Esophagus muscularis mucosa (tissue), 4 donors: Measurements from ENCODE around the gene GINS2. TPM values are rescaled to one million over a fixed set of nuclear protein-coding genes. Genes with fewer than 3 reads are reported as not detected.

ENCODE experiments used
- DNase-seq: peaks from one replicate; pipeline ENCODE4 v3.0.0-alpha.2; 2017; ENCODE audit errors: extremely low spot score
- H3K27ac ChIP-seq, 4 donors: fragments of 200-600 bp; sonication (generic); replicated peaks in 1 of 4; 1 replicate in 3 of 4; 2 replicates in 1 of 4; pipeline ENCODE4 v1.5.1; 2016 to 2019; ENCODE audit warnings: mild to moderate bottlenecking in 1 of 4
- H3K27me3 ChIP-seq, 4 donors: fragments of 200-600 bp; sonication (generic); one replicate each; pipeline versions ENCODE4 v1.5.1 to v1.6.0; 2016 to 2019
- H3K36me3 ChIP-seq, 4 donors: fragments of 200-600 bp; sonication (generic); one replicate each; pipeline ENCODE4 v1.5.1; 2016 to 2019
- H3K4me1 ChIP-seq, 4 donors: fragments of 200-600 bp; sonication (generic); one replicate each; pipeline ENCODE4 v1.5.1; 2016 to 2019
- H3K4me3 ChIP-seq, 4 donors: fragments of 200-600 bp; sonication (generic); 1 replicate in 2 of 4; 2 replicates in 2 of 4; pipeline ENCODE4 v1.5.1; 2016 to 2019; ENCODE audit warnings: mild to moderate bottlenecking in 4 of 4, moderate library complexity in 1 of 4
- H3K9me3 ChIP-seq, 4 donors: fragments of 200-600 bp; sonication (generic); 1 replicate in 3 of 4; 2 replicates in 1 of 4; pipeline ENCODE4 v1.5.1; 2016 to 2019
- CTCF ChIP-seq, 3 experiments: fragments of 200-600 bp in 2 of 3; fragments of 450-650 bp in 1 of 3; sonication (generic) in 2 of 3; IDR thresholded peaks; one replicate each; pipeline ENCODE4 v1.5.1; 2017 to 2019; ENCODE audit warnings: antibody characterized with exemption in 3 of 3, mild to moderate bottlenecking in 2 of 3, moderate library complexity in 1 of 3
- EP300 ChIP-seq: sonication (generic); formaldehyde crosslinking; IDR thresholded peaks from one replicate; pipeline ENCODE4 v1.6.1; 2017; ENCODE audit warnings: antibody characterized with exemption
- POLR2A ChIP-seq: fragments of 450-650 bp; IDR thresholded peaks from one replicate; pipeline ENCODE4 v1.6.1; 2017; ENCODE audit warnings: antibody characterized with exemption, moderate library complexity, mild to moderate bottlenecking, low read depth
- POLR2AphosphoS5 ChIP-seq, 2 donors: sonication (generic); formaldehyde crosslinking; IDR thresholded peaks; one replicate each; pipeline ENCODE4 v1.6.1; 2017; ENCODE audit warnings: antibody characterized with exemption in 2 of 2
- WGBS: methylation state at CpG from one replicate; pipeline ENCODE4 v1.1.5; 2018; 5-methylcytosine and 5-hydroxymethylcytosine counted together
- intact Hi-C: fragments of 100-400 bp; cut with DNase I; formaldehyde crosslinking; loops from one replicate; pipeline ENCODE4 v1.15.1; 2023
- total RNA-seq, 4 donors: library from RNA; depleted of rRNA; stranded (reverse); fragments of >200 nt; gene quantifications; one replicate each; pipeline versions ENCODE4 v1.1.0 to v1.2.1, GENCODE V29; 2016

GINS2 gene
- total RNA-seq: under 1 TPM in 2 of 4 donors, not detected in 2; 0.17 to 0.84 TPM

GRCh38 chr16:85688586-85689284 lies at the start of gene GINS2:
TSS of gene GINS2 (minus strand) at chr16:85688954. CDS start at chr16:85688898, 56 bp downstream.
- 4% methylated on average over 24 of the region's 86 CpGs for WGBS
- Histone ChIP-seq H3K27me3 (peaks cover 0 to 12% (median 0%) of the 10 kb centered on the region in 4 donors), H3K4me3 (peak within 1 kb of the TSS; percentile 64 to 70 (median 68)), H3K27ac (no peak within 1 kb of the TSS), H3K36me3 (no peaks in the 10 kb centered on the region), H3K4me1 (peaks cover 13 to 20% (median 17%) of the 10 kb centered on the region in 4 donors), H3K9me3 (no peaks in the 10 kb centered on the region)
- intact Hi-C loops: no loop called here
- no peak for TF ChIP-seq EP300
- TF ChIP-seq POLR2AphosphoS5 (IDR thresholded peaks at IDR 0.05): peak in 1 of 2 donors; percentile 60
- peak; percentile 93 for DNase-seq

GRCh38 chr16:85736921-85737320 lies 48.2 kb upstream of the GINS2 start:
- no peaks in the 10 kb centered on the region for H3K9me3 ChIP-seq
- DNase-seq: no peak
- no peaks in the 10 kb centered on the region for H3K4me1 ChIP-seq
- intact Hi-C loops: no loop called here
- H3K27me3 ChIP-seq: no peaks in the 10 kb centered on the region
- H3K4me3 ChIP-seq: no peak overlapping the region
- no peaks in the 10 kb centered on the region for H3K36me3 ChIP-seq
- no peak for TF ChIP-seq POLR2A
- TF ChIP-seq POLR2AphosphoS5 (IDR thresholded peaks at IDR 0.05): no peak
- TF ChIP-seq EP300: no peak
- TF ChIP-seq CTCF (IDR thresholded peaks at IDR 0.05): no peak
- 84% methylated on average over 8 of the region's 9 CpGs for WGBS
- H3K27ac ChIP-seq: no peak overlapping the region

- Histone ChIP-seq H3K36me3 (no peaks in the 10 kb centered on the region), H3K27me3 (no peaks in the 10 kb centered on the region), H3K9me3 (no peaks in the 10 kb centered on the region), H3K4me3 (no peak overlapping the region), H3K27ac (no peak overlapping the region), H3K4me1 (no peaks in the 10 kb centered on the region)
- TF ChIP-seq POLR2AphosphoS5 (IDR thresholded peaks at IDR 0.05) (no peak), CTCF (IDR thresholded peaks at IDR 0.05) (no peak), POLR2A (no peak), EP300 (no peak)
- intact Hi-C loops: no loop called here
- 72% methylated on average over 6 of the region's 6 CpGs for WGBS
- no peak for DNase-seq
Observed at GRCh38 chr16:85735946-85736345, 47.2 kb upstream of the GINS2 start.

- no peaks in the 10 kb centered on the region for H3K36me3 ChIP-seq
- no peak for DNase-seq
- no peaks in the 10 kb centered on the region for H3K27me3 ChIP-seq
- H3K27ac ChIP-seq: no peak overlapping the region
- WGBS: 75% methylated on average over 14 of the region's 14 CpGs
- TF ChIP-seq EP300: no peak
- TF ChIP-seq POLR2AphosphoS5 (IDR thresholded peaks at IDR 0.05): no peak
- no peak for TF ChIP-seq POLR2A
- TF ChIP-seq CTCF (IDR thresholded peaks at IDR 0.05): no peak
- no peaks in the 10 kb centered on the region for H3K4me1 ChIP-seq
- no peaks in the 10 kb centered on the region for H3K9me3 ChIP-seq
- H3K4me3 ChIP-seq: no peak overlapping the region
- intact Hi-C loops: no loop called here
Observed at GRCh38 chr16:85735225-85735635, 46.5 kb upstream of the GINS2 start.

- Histone ChIP-seq H3K4me1 (no peaks in the 10 kb centered on the region), H3K27me3 (no peaks in the 10 kb centered on the region), H3K27ac (no peak overlapping the region), H3K4me3 (no peak overlapping the region), H3K36me3 (no peaks in the 10 kb centered on the region), H3K9me3 (no peaks in the 10 kb centered on the region)
- no peak for TF ChIP-seq POLR2A
- TF ChIP-seq EP300: no peak
- TF ChIP-seq POLR2AphosphoS5 (IDR thresholded peaks at IDR 0.05): no peak
- TF ChIP-seq CTCF (IDR thresholded peaks at IDR 0.05): no peak
- 77% methylated on average over 10 of the region's 10 CpGs for WGBS
- DNase-seq: no peak
- intact Hi-C loops: no loop called here
Observed at GRCh38 chr16:85734311-85735017, 45.7 kb upstream of the GINS2 start.
